T-helper 22 cell (primary cell): Measurements from ENCODE around the gene TIAM2.
"Not testable (repeated sequence)": the region's sequence is repeated elsewhere in the genome, so short reads cannot be mapped to it uniquely, and the experiment has no call there.

Source experiments
- DNase-seq: peaks from one replicate; pipeline ENCODE4 v3.0.0-alpha.2; 2020; ENCODE audit warnings: low read depth

TIAM2 gene

DNA sequence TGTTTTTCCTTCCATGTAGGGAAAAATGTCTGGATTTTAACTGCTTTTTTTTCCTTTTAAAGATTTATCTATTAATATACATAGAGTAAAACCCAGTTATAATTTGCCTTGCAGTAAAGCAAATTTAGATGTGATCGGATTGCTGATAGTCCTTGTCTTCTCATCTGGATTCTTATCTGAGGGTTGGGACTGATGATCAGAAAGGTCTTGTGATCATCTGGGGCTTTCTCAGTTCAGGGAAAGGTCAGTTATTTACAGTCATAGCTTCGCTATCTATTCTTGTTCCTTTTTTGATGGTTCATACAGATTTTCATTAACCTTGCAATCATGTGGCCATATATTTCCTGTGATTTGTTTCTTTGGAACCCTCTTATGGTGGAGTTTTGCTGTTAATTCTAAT lies 204.9 kb downstream of the TIAM2 start:
- no peak for DNase-seq

DNA sequence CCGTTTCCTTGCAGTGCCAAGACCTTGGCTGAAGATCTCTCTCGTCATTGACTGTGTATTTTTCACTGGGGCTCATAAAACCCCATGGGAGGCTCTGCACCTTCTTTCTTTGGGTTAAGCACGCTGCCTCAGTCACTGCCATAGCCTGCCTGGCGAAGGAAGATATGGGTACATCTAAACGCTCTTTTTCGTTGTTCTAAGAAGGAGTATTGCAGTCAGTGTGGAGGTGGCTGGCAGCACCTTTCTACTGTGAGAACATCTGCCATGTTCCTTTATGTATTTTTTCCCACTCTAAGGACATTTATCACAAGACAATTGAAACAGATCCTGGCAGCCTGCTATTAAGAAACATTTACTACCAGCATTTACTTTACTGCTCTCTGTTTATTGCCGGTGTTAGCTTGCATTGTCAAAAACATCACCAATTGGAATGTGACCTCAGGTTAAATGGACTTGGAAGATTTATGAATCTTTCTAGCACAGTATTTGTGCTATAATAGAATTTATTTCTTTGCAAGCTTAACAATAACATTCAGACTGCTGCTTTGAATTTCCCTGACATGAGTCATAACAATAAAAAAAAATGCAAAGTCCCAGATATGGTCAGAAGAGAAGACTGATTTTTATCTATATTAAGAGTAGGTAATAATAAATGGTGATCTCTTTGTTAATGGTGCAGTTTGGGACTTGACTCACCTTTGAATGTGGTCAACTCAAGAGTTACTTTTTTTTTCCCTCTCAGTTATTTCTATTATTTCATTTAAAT lies 206.5 kb downstream of the TIAM2 start:
- no peak for DNase-seq

DNA sequence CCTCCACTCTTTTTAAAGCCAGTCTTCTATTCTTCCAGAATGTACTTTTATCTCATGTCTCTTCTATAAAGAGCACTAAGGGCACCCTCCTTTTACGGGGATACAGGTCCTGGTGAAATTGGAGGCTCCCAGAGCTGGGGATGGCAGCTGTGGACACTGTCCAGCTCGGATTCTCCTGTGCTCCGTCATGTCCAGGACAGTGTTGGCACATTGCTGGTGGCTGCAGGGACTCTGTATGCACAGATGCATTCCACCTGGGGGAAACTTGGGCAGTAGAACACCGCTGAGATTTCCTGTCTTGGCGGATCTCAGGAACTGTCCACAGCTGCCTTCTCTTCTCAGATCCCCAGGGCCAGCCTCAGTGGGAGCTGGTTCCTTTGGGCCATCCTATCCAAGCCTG lies 212.1 kb downstream of the TIAM2 start:
- no peak for DNase-seq

DNA sequence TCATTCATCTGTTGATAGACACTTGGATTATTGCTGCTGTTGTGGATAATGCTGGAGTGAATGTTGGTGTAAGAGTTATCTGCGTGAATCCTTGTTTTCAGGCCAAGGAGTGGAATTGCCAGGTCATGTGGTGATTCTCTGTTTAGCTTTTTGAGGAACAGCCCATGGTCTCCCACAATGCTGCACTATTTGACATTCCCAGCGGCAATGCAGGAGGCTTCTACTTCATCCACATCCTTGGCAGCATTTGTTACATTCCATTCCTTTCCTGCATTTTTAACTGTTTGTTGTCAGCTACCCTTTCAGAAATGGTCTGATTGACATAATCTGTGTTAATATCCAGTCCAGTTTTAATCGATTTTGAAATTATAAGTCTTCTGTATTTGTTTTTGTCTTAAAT lies 217.0 kb downstream of the TIAM2 start:
- DNase-seq, result no peak

DNA sequence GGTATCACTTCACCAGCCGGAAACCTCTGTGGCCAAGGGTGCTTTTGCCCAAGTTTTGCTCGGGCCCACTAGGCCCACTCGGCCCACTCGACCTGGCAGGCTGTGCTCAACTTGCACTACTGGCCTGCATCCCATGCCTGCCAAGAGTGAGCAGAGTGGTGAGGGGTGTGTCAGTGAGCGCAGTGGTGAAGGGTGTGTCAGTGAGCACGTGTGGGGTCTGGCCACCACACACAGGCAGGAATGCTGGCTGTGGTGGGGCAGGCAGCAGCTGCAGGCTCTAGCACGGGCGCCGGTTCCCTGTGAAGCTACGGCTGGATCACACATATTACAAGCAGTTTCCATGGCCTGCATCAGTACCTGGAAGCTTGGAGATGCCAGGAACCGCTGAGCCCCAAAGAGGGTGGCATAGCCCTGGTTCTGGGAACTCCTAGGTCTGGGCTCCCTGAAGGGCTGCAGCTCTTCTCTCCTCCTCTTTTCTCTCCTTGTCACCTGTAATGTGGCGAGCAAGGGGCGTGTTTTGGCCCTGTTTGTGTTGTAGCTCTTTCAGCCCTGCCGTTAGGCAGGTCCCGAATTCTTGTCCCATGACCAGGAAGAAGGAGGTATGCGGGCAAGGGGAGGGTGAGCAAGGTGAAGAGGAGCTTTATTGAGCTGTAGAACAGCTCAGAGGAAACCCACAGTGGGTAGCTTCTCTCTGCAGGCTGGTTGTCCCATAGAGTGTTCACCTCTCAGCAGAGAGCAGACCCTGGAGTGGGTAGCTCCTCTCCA lies 217.7 kb downstream of the TIAM2 start:
- DNase-seq, result no peak

DNA sequence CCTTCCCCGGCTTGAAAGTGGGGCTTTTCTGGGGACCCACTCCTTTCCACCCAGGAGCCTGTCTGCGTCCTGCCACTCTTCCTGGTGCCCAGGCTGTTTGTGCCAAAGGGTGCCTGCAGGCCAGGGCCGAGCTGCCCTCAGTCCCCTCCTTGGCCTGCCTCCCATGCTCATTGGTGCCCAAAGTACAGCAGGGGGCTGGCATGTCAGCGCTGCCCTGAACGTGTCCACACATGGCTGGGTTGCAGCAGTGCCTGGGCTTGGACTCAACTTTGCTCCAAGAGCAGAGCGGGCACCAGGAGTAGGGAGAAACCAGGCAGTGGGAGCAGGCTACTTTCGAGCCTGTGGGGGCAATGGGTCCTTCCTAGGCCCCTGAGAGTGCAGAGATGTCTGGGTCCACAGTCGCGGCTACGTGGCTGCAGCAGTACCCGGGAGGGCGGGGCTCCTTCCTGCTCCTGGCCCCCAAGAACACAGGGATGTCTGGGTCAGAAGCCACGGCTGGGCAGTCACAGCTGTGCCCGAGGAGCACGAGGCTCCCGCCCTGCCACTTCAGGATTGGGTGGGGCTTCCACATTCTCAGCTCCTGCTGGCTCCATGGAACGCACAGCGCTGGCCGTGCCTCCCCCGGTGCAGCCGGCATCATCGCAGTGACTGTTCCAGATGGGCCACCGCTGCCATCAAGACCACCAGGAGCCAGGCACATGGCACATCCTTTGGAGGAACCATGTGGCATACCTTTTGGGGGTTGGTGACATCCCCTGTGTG lies 218.7 kb downstream of the TIAM2 start:
- no peak for DNase-seq

DNA sequence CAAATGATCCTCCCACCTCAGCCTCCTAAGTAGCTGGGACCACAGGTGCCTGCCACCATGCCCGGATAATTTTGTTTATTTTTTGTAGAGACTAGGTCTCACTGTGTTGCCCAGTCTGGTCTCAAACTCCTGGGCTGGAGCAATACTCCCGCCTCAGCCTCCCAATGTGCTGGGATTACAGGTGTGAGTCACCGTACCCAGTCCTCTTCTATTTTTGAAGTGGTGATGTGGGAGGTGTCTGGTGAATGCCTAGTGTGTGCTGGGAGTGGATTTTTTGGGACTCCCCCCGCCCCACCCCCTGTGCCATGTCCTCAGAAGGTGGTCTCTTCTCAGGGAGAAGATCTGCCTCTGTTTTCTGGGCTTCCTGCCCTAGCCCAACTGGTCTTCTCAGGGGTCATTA lies 220.8 kb downstream of the TIAM2 start:
- DNase-seq, result no peak

DNA sequence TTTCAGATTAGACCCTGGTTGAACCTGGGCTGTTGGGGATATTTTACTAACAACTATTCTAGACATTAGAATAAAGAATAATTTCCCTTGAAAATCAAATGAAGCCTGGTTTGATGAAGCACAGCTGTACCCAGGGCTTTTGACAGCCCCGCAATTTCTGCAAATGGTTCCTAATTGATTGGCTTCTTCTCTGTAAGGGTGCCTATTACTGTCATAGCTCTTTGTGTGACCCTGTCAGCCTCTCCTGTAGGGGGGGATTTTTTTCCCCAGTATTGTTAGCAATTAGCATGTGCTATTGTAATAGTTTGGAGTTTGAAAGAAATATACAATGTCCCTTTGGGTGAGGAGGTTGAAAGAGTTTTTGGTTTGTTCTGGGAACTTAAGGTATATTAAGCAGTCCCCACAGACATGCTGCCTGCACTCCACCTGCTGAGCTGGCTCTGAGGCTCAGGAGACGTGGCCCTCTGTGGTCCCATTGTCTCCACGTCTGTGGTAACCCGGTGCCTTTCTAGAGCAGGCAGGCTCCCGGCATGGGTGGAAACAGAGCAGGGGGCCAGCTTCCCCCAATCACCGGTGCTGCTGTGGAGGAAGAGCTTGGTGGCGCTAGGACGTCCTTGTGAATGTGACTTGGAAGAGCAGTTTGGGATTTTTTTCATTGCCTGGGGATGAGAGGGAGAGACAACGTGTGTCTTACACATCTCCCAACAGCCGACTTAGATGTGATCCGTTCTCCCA lies 221.4 kb downstream of the TIAM2 start:
- no peak for DNase-seq

DNA sequence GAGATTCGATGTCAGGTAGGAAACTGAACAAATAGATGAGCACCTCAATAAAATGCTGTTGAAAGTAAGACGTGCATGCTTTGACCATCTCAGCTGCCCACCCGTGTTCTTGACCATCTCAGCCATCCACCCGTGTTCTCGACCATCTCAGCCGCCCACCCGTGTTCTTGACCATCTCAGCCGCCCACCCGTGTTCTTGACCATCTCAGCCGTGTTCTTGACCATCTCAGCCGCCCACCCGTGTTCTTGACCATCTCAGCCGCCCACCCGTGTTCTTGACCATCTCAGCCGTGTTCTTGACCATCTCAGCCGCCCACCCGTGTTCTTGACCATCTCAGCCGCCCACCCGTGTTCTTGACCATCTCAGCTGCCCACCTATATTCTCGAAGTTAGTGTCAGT lies 223.6 kb downstream of the TIAM2 start:
- not testable (repeated sequence) for DNase-seq

DNA sequence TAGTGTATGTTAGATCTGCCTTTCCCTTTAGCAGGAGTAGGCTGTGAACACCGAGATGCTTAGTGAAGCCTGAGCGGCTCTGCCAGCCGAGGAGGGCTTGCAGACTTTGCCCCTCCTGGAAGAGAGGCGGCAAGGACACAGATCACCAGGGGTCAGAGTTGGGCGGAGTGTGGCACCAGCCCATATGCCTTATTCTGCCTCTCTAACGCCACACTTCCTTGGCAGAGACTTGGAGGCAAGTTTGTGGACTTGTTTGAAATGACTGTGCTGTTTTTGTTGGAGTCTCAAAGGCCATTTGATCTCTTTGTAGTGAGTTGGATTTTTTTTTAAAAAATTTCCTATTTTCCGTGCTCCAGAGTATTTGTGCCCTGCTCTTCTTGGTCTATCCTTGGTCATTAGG lies 224.2 kb downstream of the TIAM2 start:
- no peak for DNase-seq

DNA sequence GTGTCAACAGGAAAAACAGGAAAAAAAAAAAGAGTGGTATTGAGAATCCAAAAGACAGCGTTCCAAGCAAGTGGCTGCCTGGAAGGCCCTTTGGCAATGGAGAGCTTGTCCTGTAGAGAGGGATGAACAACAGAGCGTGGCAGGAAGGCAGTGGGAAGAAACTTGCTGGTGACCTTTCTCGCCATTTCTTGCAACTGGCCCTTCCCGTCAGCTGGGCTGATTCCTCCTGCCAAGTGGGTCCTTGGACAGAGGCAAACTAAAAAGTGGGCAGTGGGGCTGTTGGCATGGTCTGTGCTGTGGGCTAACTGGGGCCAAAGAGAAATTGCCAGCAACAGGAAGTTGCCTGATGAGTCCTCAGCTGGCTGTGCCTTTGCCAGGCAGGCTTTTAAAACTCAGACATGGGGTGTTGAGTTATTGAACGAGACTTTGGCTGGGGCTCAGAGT lies 224.8 kb downstream of the TIAM2 start:
- DNase-seq, result no peak

DNA sequence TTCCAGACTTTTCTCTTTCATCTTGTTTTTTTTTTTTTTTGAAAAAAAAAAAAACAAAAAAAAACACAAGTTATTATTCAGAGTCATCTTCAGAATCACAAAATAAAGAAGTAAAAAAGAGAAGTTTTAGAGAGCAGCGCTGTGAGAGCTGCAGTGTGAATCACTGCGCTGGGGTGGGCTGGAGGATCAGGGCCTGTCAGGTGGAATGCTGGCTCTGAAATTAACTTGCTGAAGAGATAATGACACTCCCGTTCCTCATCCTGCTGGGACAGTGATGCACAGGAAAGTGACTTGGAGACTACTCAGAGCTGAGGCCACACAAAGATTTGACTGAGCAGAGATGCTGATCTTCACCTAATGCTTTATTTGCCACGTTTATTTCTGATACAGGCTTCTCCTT lies 226.0 kb downstream of the TIAM2 start:
- no peak for DNase-seq

DNA sequence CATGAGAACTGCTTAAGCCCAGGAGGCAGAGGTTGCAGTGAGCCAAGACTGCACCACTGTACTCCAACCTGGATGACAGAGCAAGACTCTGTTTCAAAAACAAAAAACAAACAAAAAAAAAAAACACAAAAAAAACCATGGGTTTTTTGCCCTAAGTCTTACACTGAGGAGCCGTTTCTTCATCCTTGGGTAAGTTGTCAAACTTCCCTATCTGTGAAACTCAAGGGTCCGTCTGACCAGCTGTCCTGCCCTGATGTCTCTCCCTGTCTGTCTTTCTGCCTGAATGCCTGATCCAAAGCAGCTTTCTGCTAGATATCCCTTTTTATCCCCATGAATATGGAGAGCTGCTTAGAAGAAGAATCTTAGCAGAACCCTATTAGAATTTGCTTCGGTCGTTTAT lies 227.4 kb downstream of the TIAM2 start:
- no peak for DNase-seq

DNA sequence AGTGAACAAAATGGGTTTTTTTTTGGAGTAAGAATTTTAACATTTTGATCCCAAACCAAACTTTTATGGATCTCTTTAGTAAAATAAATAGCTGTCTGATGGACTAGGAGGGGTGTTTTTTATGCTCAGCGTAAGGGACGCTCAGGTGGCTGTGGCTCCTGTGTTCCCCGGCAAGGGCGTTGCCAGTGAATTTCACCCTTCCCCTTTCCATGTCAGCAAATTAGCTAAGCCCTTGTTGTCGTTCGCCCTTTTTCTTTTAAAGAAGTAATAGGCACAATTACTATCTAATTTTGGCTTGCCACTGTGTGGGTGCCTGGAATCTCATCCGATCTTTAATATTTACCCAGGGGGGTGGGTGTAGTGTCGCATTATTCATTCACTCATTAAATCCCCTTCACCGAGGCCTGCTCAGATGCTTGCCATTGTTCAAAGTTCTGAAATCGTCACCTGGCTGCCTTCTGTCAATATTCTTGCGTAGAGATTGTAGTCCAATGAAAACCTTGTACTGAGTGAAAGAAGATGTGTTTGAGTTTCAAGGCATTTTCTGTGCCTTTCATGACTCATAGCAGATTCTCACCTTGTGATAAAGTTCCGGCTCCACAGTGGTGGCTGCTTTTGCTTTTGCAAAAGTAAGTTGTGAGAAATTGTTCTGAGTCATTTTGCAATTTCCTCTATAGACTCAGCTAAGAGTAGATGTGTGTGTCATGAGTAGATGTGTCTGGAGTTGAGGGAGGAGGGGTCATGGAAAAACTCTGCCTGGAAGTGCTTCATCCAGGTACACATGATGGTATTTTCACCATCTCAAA lies 228.7 kb downstream of the TIAM2 start:
- peak; percentile 11 for DNase-seq

DNA sequence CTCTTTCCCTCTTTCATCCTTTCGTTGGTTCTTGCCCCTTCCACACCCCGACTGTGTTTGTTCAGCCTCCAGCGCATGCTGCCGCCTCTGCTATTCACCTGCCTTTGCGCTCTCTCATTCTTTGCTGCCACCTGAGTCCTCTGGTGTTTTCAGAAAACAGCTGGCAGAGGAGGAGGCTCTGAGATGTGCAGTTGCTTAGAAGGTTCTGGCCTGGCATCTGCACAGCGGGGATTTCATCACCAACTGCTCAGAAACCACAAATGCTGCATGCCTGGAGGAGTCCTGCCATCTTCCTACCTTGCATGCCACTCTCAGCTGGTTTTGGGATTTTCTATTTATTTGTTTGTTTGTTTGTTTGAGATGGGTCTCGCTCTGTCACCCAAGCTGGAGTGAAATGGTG lies 229.5 kb downstream of the TIAM2 start:
- no peak for DNase-seq

DNA sequence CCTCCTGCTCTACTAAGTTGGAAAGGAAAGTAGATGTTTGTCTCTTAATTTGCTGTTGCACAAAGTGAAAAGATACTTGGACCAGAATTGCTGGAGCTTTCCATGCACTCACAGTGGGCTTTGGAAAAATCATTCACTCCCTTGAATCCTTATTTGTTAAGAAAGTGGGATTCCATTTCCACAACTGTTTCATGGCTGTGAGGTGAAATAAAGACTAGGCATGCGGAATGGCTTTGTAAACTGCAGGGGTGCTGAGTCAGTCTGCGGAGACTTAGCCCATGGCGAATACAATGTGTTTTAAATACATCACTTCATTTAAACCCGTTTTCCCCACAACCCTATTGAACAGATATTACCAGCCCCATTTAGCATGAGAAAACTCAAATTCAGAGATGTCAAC lies 231.9 kb downstream of the TIAM2 start:
- no peak for DNase-seq

DNA sequence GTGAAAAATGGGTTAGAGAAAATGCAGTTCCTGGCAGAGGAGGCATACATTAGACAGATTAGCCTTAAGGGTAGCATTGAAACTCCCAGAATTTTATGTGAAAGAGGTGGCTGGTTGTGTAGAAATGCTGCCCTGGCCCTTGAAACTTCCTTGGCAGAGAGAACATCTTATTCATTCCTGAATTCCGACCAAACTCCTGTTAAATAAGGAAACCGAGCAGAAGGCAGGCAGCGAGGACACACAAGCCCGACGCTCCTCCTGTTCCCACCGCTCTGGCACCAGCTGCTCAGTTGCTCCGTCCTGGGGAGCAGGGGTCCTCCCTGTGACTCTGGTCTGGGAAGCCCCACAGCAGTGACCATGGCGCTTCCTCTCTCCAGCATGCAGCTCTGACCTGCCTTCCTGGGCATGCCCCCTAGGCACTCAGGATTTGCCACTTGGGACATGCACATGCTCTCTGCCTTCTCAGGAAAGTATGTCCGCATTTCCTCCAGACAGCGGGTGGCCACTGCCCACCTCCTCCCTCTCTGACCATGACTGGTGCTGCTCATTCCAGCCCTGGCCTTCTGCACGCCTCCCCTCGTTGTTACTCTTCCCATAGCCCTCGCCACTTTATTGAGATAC lies 233.5 kb downstream of the TIAM2 start:
- no peak for DNase-seq

DNA sequence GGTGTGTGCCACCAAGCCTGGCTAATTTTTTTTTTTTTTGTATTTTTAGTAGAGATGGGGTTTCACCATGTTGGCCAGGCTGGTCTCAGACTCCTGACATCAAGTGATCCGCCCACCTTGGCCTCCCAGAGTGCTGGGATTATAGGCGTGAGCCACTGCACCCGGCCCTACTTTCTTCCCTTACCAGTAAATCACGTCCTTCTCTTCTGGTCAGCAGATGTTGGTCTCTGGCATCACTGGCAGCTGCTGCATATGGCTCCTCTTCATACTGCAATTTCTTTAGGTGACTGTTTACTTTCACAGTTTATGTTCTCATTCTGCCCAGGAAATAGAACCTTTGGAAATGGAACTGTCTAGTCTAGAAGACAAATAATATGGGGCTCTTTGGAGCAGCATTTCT lies 235.9 kb downstream of the TIAM2 start:
- not testable (repeated sequence) for DNase-seq

DNA sequence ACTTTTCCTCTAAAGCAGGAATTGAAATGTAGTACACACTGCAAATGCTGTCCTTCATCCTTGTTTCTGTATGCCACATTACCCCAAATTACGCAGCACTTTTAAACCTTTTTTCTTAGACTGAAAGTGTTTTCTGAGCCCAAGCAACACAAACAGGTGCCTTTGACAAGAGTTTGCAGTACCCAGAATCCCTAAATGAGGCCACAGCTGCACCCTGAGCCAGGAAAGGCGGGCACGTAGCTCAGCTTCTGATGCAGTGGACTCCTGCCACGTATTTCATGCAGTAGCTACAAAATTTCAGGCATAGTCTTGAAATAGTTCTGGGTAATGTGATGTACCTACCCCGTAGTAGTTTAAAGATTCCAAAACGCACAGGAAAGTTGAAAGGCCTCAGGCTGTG lies 237.7 kb downstream of the TIAM2 start:
- no peak for DNase-seq

DNA sequence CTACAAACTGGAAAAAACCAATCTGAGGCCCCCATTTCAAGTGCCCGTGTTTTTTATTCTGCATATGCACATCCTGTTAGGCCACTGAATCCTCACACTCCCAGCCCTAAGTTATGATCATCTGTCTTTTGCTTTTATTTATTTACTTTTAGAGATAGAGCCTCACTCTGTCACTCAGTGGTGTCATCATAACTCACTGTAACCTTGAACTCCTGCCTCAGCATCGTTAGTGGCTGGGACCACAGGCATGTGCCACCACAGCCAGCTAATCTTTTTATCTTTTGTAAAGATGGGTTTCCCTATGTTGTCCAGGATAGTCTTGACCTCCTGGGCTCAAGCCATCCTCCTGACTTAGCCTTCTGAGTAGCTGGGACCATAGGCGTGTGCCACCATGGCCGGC lies 239.1 kb downstream of the TIAM2 start:
- DNase-seq, result no peak

DNA sequence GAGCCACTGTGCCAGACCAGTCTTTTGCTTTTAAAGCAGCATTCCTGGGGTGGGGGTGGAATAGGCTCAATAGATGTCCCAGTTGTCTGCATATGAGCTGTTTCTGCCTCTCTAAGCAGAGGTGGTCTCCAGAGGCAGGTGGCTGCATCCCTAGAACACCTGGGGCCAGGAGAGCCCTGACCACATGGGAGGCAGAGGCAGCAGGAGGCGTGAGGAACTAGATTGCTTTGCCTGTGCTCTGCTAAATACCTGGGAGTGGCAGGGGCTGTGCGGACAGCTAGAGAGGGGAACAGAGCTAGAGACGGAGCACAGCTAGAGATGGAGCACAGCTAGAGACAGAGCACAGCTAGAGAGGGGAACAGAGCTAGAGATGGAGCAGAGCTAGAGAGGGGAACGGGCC lies 239.6 kb downstream of the TIAM2 start:
- no peak for DNase-seq
